PC-9 (cell line): ENCODE results near the gene S100A8. TPM values are rescaled to one million over a fixed set of nuclear protein-coding genes. Genes with fewer than 3 reads are reported as not detected.

ENCODE experiments used
- BruUV-seq: library from RNA; stranded (reverse); fragments of 400-500 nt; replicated peaks from 2 replicates; lab custom pipeline; 2021; lab: Mats Ljungman, UMichigan
- CTCF ChIA-PET: fragments of 300-600 bp; sonication (Branson Sonifier 250); formaldehyde crosslinking; loops from one replicate; lab custom pipeline; 2022; ENCODE audit warnings: antibody characterized with exemption; lab: Charles Lee
- POLR2A ChIA-PET: fragments of 300-600 bp; sonication (Branson Sonifier 250); formaldehyde crosslinking; loops from one replicate; lab custom pipeline; 2022; ENCODE audit warnings: antibody characterized with exemption; ENCODE audit not compliant: unreplicated experiment; lab: Charles Lee
- DNase-seq, 2 experiments: peaks; one replicate each; pipeline versions ENCODE4 v3.0.0 to v3.0.0-alpha.2; 2015 to 2022; ENCODE audit warnings: mixed read lengths in 1 of 2
- H2AFZ ChIP-seq: fragments of 200-600 bp; sonication (generic); 2 replicates; pipeline ENCODE4 v1.8.1; 2017; ENCODE audit warnings: antibody characterized with exemption
- H3F3A ChIP-seq: fragments of 200-600 bp; sonication (generic); 2 replicates; pipeline ENCODE4 v1.8.1; 2017; ENCODE audit warnings: antibody characterized with exemption, mild to moderate bottlenecking, low read depth; ENCODE audit not compliant: insufficient read depth
- H3K27ac ChIP-seq: fragments of 200-600 bp; sonication (generic); 2 replicates; pipeline ENCODE4 v1.6.1; 2016; ENCODE audit warnings: mixed run types
- H3K27me3 ChIP-seq: fragments of 200-600 bp; sonication (generic); 2 replicates; pipeline ENCODE4 v1.6.1; 2016; ENCODE audit warnings: low read depth, mixed run types; ENCODE audit not compliant: insufficient read depth
- H3K36me3 ChIP-seq: fragments of 200-600 bp; sonication (generic); 2 replicates; pipeline ENCODE4 v1.6.1; 2016; ENCODE audit warnings: low read depth, mixed run types
- H3K4me1 ChIP-seq: fragments of 200-600 bp; sonication (generic); replicated peaks from 2 replicates; pipeline ENCODE4 v1.6.1; 2016; ENCODE audit warnings: mixed run types; ENCODE audit not compliant: insufficient read depth
- H3K4me2 ChIP-seq: fragments of 200-600 bp; sonication (generic); 2 replicates; pipeline ENCODE4 v1.6.1; 2017; ENCODE audit warnings: mixed run types
- H3K4me3 ChIP-seq: fragments of 200-600 bp; sonication (generic); 2 replicates; pipeline ENCODE4 v1.6.1; 2016; ENCODE audit warnings: mixed run types
- H3K79me2 ChIP-seq: fragments of 200-600 bp; sonication (generic); 2 replicates; pipeline ENCODE4 v1.6.1; 2017; ENCODE audit warnings: low read depth, mixed run types
- H3K9me2 ChIP-seq: fragments of 200-600 bp; sonication (generic); 2 replicates; pipeline ENCODE4 v1.8.1; 2017; ENCODE audit warnings: mild to moderate bottlenecking; ENCODE audit not compliant: insufficient read depth
- H3K9me3 ChIP-seq: fragments of 200-600 bp; sonication (generic); 2 replicates; pipeline ENCODE4 v1.8.1; 2016; ENCODE audit warnings: low read depth; ENCODE audit not compliant: insufficient read depth
- H4K20me1 ChIP-seq: fragments of 200-600 bp; sonication (generic); 2 replicates; pipeline ENCODE4 v1.8.1; 2017; ENCODE audit not compliant: insufficient read depth
- EZH2 ChIP-seq: fragments of 200-600 bp; sonication (generic); IDR thresholded peaks from 2 replicates; pipeline ENCODE4 v1.8.0; 2017; ENCODE audit warnings: antibody characterized with exemption, low read depth
- intact Hi-C: fragments of 100-400 bp; cut with micrococcal nuclease; formaldehyde crosslinking; loops from one replicate; pipeline ENCODE4 v1.10.0; 2022; ENCODE audit not compliant: unreplicated experiment
- total RNA-seq: library from RNA; stranded (reverse); gene quantifications from 2 replicates; pipeline ENCODE4 v1.2.3, GENCODE V29; 2021
- TF ChIP-seq, protein P1 (sequence below): fragments of 200-600 bp; sonication (generic); conservative IDR thresholded peaks from 2 replicates; pipeline ENCODE4 v1.6.1; 2017; ENCODE audit warnings: mixed run types, antibody characterized with exemption, mild to moderate bottlenecking, moderate library complexity

The S100A8 gene
- total RNA-seq, 1 experiment from 2014 or later: not detected

GRCh38 chr1:153364766-153365666, 25.9 kb downstream of the S100A8 start:
- Histone ChIP-seq H3K79me2 (peaks cover 3% of the 10 kb centered on the region; the same call in 1 of the 2 replicates), H3F3A (peaks cover 58% of the 10 kb centered on the region), H3K9me2 (no peaks in the 10 kb centered on the region), H4K20me1 (no peaks in the 10 kb centered on the region), H3K27me3 (no peaks in the 10 kb centered on the region), H3K27ac (peak overlapping the region; percentile 96), H3K36me3 (peaks cover 6% of the 10 kb centered on the region), H3K4me2 (peak overlapping the region; percentile 71), H3K4me3 (peak overlapping the region; percentile 26; the same call in 1 of the 2 replicates), H3K9me3 (no peaks in the 10 kb centered on the region), H3K4me1 (peaks cover 90% of the 10 kb centered on the region), H2AFZ (no peak overlapping the region)
- TF ChIP-seq, protein P1, sequence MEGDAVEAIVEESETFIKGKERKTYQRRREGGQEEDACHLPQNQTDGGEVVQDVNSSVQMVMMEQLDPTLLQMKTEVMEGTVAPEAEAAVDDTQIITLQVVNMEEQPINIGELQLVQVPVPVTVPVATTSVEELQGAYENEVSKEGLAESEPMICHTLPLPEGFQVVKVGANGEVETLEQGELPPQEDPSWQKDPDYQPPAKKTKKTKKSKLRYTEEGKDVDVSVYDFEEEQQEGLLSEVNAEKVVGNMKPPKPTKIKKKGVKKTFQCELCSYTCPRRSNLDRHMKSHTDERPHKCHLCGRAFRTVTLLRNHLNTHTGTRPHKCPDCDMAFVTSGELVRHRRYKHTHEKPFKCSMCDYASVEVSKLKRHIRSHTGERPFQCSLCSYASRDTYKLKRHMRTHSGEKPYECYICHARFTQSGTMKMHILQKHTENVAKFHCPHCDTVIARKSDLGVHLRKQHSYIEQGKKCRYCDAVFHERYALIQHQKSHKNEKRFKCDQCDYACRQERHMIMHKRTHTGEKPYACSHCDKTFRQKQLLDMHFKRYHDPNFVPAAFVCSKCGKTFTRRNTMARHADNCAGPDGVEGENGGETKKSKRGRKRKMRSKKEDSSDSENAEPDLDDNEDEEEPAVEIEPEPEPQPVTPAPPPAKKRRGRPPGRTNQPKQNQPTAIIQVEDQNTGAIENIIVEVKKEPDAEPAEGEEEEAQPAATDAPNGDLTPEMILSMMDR: peak; percentile 62
- no peak for TF ChIP-seq EZH2
- ChIA-PET CTCF (interaction anchor here (0.5 to 1.0 kb wide), 2 partner anchors 12 to 580 kb away, joined by 3 read pairs; no protein-coding TSS in a partner anchor), POLR2A (no interaction called here)
- no TSS peak for BruUV-seq
- intact Hi-C loops: loop anchor here (1.0 kb wide), 2 partner anchors 8 to 10 kb away; partner anchors contain the start of genes S100A12 and S100A9
- DNase-seq: peak; percentile 68 to 99

DNA sequence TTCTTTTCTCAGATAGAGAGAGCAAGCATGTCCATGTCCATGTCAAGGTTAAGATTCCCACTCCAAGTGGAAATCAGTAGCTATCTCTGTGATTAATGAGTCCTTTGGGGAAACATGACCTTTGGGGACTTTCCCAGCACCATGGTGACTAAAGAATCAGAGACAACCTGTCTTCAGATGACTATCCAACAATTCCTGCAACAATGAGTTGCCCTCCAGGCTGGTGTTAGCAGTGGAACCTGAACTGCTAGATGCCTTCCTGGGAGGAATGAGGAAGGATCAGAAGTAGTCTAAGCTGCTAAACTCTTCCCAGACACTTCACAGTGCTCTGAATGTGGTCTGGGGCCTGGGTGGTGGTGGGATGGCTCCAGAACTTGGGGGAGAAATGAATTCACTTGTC, 26.7 kb downstream of the S100A8 start:
- intact Hi-C loops: no loop called here
- Histone ChIP-seq H3K4me1 (peaks cover 94% of the 10 kb centered on the region), H3K27me3 (no peaks in the 10 kb centered on the region), H3K36me3 (peaks cover 11% of the 10 kb centered on the region), H3K9me2 (no peaks in the 10 kb centered on the region), H4K20me1 (no peaks in the 10 kb centered on the region), H3F3A (peaks cover 67% of the 10 kb centered on the region), H3K27ac (peak overlapping the region; percentile 96), H3K4me3 (peak overlapping the region; percentile 22; the same call in 1 of the 2 replicates), H2AFZ (no peak overlapping the region), H3K79me2 (peaks cover 10% of the 10 kb centered on the region; the same call in 1 of the 2 replicates), H3K9me3 (no peaks in the 10 kb centered on the region), H3K4me2 (peak overlapping the region; percentile 71)
- no TSS peak for BruUV-seq
- ChIA-PET CTCF (interaction anchor here (0.7 kb wide), 1 partner anchor 10 kb away, joined by 10 read pairs; no protein-coding TSS in a partner anchor), POLR2A (interaction anchor here (0.7 kb wide), 1 partner anchor 181 kb away, joined by 8 read pairs; no protein-coding TSS in a partner anchor)
- DNase-seq: peak; percentile 52 to 97
- TF ChIP-seq, protein P1: no peak
- no peak for TF ChIP-seq EZH2

DNA sequence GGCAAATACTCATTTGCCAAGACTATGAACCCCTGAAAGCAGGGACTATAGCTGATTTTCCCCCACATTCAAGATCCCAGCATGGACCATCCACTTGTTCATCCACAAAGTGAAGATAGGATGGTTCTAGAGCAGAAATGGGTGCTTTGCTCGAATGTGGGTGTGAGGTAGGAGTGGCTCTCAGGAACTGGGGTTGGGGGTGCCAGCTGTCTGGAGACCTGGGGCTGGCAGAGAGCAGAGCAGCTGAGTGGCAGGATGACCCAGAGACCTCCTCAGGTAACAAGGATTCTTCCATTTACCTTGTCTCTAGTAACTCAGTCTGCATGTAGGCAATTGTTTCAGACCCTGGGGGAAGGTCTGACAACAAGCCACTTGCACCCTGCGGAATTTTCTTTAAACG, 27.2 kb downstream of the S100A8 start:
- H3K4me3 ChIP-seq: 0 out of 2 replicates have a peak overlapping the region, but pooled peaks have one; percentile 22
- ChIA-PET POLR2A (interaction anchor here (0.7 kb wide), 1 partner anchor 181 kb away, joined by 8 read pairs; no protein-coding TSS in a partner anchor), CTCF (no interaction called here)

More for the DNA sequence above, 27.2 kb downstream of the S100A8 start:
- no peaks in the 10 kb centered on the region for H3K9me3 ChIP-seq
- H3K4me1 ChIP-seq: peaks cover 92% of the 10 kb centered on the region
- H2AFZ ChIP-seq: no peak overlapping the region
- TF ChIP-seq EZH2: no peak
- TF ChIP-seq, protein P1: no peak
- H3K79me2 ChIP-seq: peaks cover 15% of the 10 kb centered on the region
- peaks cover 13% of the 10 kb centered on the region for H3K36me3 ChIP-seq
- peak overlapping the region; percentile 71 for H3K4me2 ChIP-seq
- peak overlapping the region; percentile 96 for H3K27ac ChIP-seq
- H3K27me3 ChIP-seq: no peaks in the 10 kb centered on the region
- BruUV-seq: no TSS peak
- intact Hi-C loops: no loop called here
- H3F3A ChIP-seq: peaks cover 72% of the 10 kb centered on the region
- H4K20me1 ChIP-seq: no peaks in the 10 kb centered on the region
- no peak for DNase-seq
- H3K9me2 ChIP-seq: no peaks in the 10 kb centered on the region
